ENCODE data around the gene SMARCA5. TPM values are rescaled to one million over a fixed set of nuclear protein-coding genes. Genes with fewer than 3 reads are reported as not detected.

The SMARCA5 gene
- total and polyA plus RNA-seq, 9 of the 15 experiments (the other 6 are each of a cell fraction or from before 2014, with no cell fraction given): 21.6 to 57.8 (median 34.6) TPM

- no peak for TF ChIP-seq FOXP4 (CRISPR knock-in tag; IDR thresholded peaks at IDR 0.05; ENCODE audit: borderline replicate concordance)
- TF ChIP-seq CEBPB (tag; IDR thresholded peaks at IDR 0.05): no peak
Measured at GRCh38 chr4:143587703-143588102, 74.2 kb downstream of the SMARCA5 start (continued).

GRCh38 chr4:143597276-143597675 is 83.8 kb downstream of the SMARCA5 start:
- no peak for FAIRE-seq
- intact Hi-C loops (cut with micrococcal nuclease) (no loop called here), in situ Hi-C loops (cut with MboI) (no loop called here)
- no peak for ATAC-seq
- CTCF ChIA-PET (ENCODE audit: low intra/inter-chr PET ratio): no interaction called here
- Histone ChIP-seq H3K9ac (ENCODE audit: insufficient read depth in 1 of 2, low read depth in 2 of 2, low read length in 2 of 2) (no peak overlapping the region), H3K27ac (ENCODE audit: extremely low read depth, low read depth, low read length) (no peak overlapping the region), H3K79me2 (ENCODE audit: control insufficient read depth, insufficient read depth, low read length) (no peaks in the 10 kb centered on the region), H3K4me3 (no peak overlapping the region), H3K9me1 (ENCODE audit: control insufficient read depth, insufficient read depth, low read length) (no peaks in the 10 kb centered on the region), H2AFZ (ENCODE audit: low read depth, low read length) (no peak overlapping the region), H3K9me3 (replicated peaks; ENCODE audit: control insufficient read depth, insufficient read depth, low read depth, low read length) (no peaks in the 10 kb centered on the region), H3K4me1 (replicated peaks in 1 of 2; ENCODE audit: control insufficient read depth in 2 of 2, insufficient read depth in 2 of 2, low read length in 2 of 2) (no peaks in the 10 kb centered on the region), H3K27me3 (ENCODE audit: control insufficient read depth in 2 of 2, insufficient read depth in 2 of 2, low read length in 2 of 2) (no peaks in the 10 kb centered on the region; a peak in 1 of 5 replicates), H3K4me2 (ENCODE audit: insufficient read depth, low read length) (no peak overlapping the region), H4K20me1 (replicated peaks; ENCODE audit: control insufficient read depth, insufficient read depth, low read length) (no peaks in the 10 kb centered on the region), H3K36me3 (ENCODE audit: control insufficient read depth, insufficient read depth, low read length) (no peaks in the 10 kb centered on the region)
- POLR2A ChIA-PET: no interaction called here
- no peak for DNase-seq (ENCODE audit: extremely low read depth in 1 of 4, low spot score in 3 of 4)
- 0% methylated on average over 3 of the region's 3 CpGs for WGBS (ENCODE audit: insufficient coverage, low coverage, missing lambda C conversion rate)
- no TSS peak for BruUV-seq (replicated peaks)
- TF ChIP-seq RFX1 (IDR thresholded peaks at IDR 0.05): no peak
- no peak for TF ChIP-seq TCF7L2 (IDR thresholded peaks at IDR 0.05; ENCODE audit: low read depth, low read length)
- TF ChIP-seq TAF1 (IDR thresholded peaks at IDR 0.05; ENCODE audit: control insufficient read depth, extremely low read depth, insufficient read depth, low read length, severe bottlenecking): no peak
- TF ChIP-seq ZNF780A (CRISPR knock-in tag; IDR thresholded peaks at IDR 0.05): no peak
- TF ChIP-seq CBFA2T3 (IDR thresholded peaks at IDR 0.05): no peak
- no peak for TF ChIP-seq ZNF589 (CRISPR knock-in tag; IDR thresholded peaks at IDR 0.05; ENCODE audit: low read depth)
- no peak for TF ChIP-seq TCF15 (CRISPR knock-in tag; IDR thresholded peaks at IDR 0.05)
- no peak for TF ChIP-seq ZNF217 (CRISPR knock-in tag; IDR thresholded peaks at IDR 0.05)
- TF ChIP-seq SRSF7 (optimal IDR thresholded peaks at IDR 0.05; ENCODE audit: low read depth, low read length): no peak

Measured in K562 (cell line).